K562 (cell line): ENCODE data around the gene BCAS3.

ENCODE experiments used
- CTCF ChIP-seq, 3 experiments: IDR thresholded peaks in 2 of 3; conservative IDR thresholded peaks in 1 of 3; 2 replicates each; pipeline ENCODE4 v1.5.1; 2011 to 2012; ENCODE audit warnings: low read length in 3 of 3, mild to moderate bottlenecking in 3 of 3, control low read depth in 2 of 3, improper control_type of control experiment in 1 of 3, inconsistent platforms in 1 of 3, low read depth in 1 of 3, mixed read lengths in 1 of 3, moderate library complexity in 1 of 3; ENCODE audit not compliant: insufficient read depth in 2 of 3
- MYNN ChIP-seq, 2 experiments: sonication (generic); formaldehyde crosslinking in 1 of 2; IDR thresholded peaks; 2 replicates each; pipeline versions ENCODE4 v1.5.0 to v1.6.1; 2016 to 2020; ENCODE audit warnings: antibody characterized with exemption in 1 of 2, missing genetic modification reagents in 1 of 2
- POLR2A ChIP-seq: fragments of 450-650 bp; conservative IDR thresholded peaks from 2 replicates; pipeline ENCODE4 v1.6.1; 2016
- POLR2AphosphoS5 ChIP-seq: IDR thresholded peaks from 2 replicates; pipeline ENCODE4 v1.6.1; 2011; ENCODE audit warnings: mild to moderate bottlenecking, low read depth, low read length, moderate library complexity; ENCODE audit not compliant: control insufficient read depth, insufficient read depth
- SRSF3 ChIP-seq: fragments of 200-400 bp; formaldehyde crosslinking; IDR thresholded peaks from 2 replicates; pipeline ENCODE4 v1.6.1; 2016; ENCODE audit warnings: mild to moderate bottlenecking, low read length, moderate library complexity; ENCODE audit not compliant: insufficient read depth
- TF ChIP-seq, protein P1 (sequence below): fragments of 450-650 bp; formaldehyde crosslinking; IDR thresholded peaks from 2 replicates; pipeline ENCODE4 v1.4.0; 2020; ENCODE audit warnings: mild to moderate bottlenecking
- TF ChIP-seq, protein P2 (sequence below), 2 experiments: IDR thresholded peaks in 1 of 2; conservative IDR thresholded peaks in 1 of 2; 2 replicates each; pipeline ENCODE4 v1.6.1; 2016; ENCODE audit warnings: low read depth in 2 of 2, mild to moderate bottlenecking in 1 of 2, missing compliant biosample characterization in 1 of 2, missing genetic modification characterization in 1 of 2, moderate library complexity in 1 of 2

DNA sequence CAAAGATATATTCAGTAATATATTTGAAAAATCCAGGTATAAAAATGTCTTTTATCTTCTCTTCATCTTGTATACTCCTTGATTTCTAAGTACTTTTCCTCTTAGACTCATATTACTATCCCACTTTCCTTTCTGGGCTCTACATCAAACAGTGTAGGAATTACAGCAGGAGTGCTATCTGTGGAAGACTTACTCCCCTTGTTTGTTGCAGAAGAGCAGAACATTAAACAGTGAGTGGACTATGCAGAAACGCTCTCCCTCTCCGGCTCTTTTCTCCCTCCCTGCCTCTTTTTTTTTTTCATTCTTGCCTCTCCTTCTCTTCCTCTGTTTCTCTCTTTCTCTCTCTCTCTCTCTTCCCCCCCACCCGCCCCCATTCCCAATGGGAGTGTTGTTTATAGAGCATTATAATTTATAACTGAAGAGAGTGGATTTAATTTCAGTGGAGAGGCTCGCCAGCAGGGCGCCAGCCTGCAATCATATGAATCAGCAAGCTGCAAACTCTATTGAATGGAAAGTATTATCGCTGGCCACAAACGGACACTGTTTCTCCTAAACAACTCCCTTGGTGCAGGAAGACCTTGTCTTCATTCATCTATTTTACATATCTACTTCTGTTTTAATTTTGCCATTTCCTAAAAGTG is 479.7 kb downstream of the BCAS3 start:
- no peak for TF ChIP-seq POLR2A
- TF ChIP-seq, protein P1, sequence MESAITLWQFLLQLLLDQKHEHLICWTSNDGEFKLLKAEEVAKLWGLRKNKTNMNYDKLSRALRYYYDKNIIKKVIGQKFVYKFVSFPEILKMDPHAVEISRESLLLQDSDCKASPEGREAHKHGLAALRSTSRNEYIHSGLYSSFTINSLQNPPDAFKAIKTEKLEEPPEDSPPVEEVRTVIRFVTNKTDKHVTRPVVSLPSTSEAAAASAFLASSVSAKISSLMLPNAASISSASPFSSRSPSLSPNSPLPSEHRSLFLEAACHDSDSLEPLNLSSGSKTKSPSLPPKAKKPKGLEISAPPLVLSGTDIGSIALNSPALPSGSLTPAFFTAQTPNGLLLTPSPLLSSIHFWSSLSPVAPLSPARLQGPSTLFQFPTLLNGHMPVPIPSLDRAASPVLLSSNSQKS = no peak
- no peak for TF ChIP-seq CTCF (IDR thresholded peaks at IDR 0.05 in 2 of 3, conservative IDR thresholded peaks at IDR 0.05 in 1 of 3; ENCODE audit: insufficient read depth in 2 of 3, low read depth in 1 of 3, low read length in 3 of 3)
- no peak for TF ChIP-seq SRSF3
- TF ChIP-seq, protein P2, sequence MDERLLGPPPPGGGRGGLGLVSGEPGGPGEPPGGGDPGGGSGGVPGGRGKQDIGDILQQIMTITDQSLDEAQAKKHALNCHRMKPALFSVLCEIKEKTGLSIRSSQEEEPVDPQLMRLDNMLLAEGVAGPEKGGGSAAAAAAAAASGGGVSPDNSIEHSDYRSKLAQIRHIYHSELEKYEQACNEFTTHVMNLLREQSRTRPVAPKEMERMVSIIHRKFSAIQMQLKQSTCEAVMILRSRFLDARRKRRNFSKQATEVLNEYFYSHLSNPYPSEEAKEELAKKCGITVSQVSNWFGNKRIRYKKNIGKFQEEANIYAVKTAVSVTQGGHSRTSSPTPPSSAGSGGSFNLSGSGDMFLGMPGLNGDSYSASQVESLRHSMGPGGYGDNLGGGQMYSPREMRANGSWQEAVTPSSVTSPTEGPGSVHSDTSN (CRISPR knock-in tag; IDR thresholded peaks at IDR 0.05; ENCODE audit: low read depth) = no peak
- TF ChIP-seq, protein P2 (tag; conservative IDR thresholded peaks at IDR 0.05; ENCODE audit: low read depth) = no peak
- TF ChIP-seq POLR2AphosphoS5 = no peak
- TF ChIP-seq MYNN (IDR thresholded peaks at IDR 0.05) = no peak
- TF ChIP-seq MYNN (CRISPR knock-in tag; IDR thresholded peaks at IDR 0.05) = no peak
